Breast epithelium (tissue), 3 donors: ENCODE data around the gene LHFPL2.

Experiments used
- CTCF ChIP-seq, 3 donors: fragments of 450-650 bp; IDR thresholded peaks; one replicate each; pipeline ENCODE4 v1.5.1; 2016 to 2017; ENCODE audit warnings: antibody characterized with exemption in 3 of 3, mild to moderate bottlenecking in 3 of 3, moderate library complexity in 3 of 3
- POLR2A ChIP-seq: fragments of 450-650 bp; IDR thresholded peaks from one replicate; pipeline ENCODE4 v1.6.1; 2016; ENCODE audit warnings: antibody characterized with exemption, mild to moderate bottlenecking, moderate library complexity

DNA sequence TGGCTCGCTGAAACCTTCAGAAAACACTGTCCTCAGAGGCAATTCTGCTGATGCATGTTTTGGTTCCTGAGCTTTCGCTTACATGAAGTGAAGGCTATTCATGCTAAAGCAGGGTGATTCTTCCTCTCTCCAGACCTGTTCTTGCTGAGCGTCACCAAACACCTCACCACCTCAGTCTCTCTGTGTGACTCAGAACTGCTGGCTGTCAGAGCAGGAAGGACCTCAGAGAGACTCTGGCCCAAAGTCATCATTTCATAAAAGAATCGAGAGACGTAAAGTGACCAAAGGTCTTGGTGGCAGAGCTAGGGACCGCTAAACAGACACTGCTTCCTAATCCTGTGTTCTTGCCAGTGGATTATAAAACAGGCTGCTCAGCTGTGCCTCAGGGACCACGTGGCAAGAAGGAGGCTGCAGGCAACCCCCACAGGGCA lies 73.8 kb downstream of the LHFPL2 start:
- TF ChIP-seq CTCF (IDR thresholded peaks at IDR 0.05) (no peak), POLR2A (no peak)
